GM23338 (cell line): ENCODE results near the gene ABCB8.

ENCODE experiments used
- CREB1 ChIP-seq: fragments of 250-450 bp; sonication (Bioruptor Pico); IDR thresholded peaks from 2 replicates; pipeline ENCODE4 v1.5.0; 2020; ENCODE audit warnings: low read depth, mild to moderate bottlenecking, moderate library complexity
- POLR2AphosphoS5 ChIP-seq: IDR thresholded peaks from 2 replicates; pipeline ENCODE4 v1.6.1; 2016; ENCODE audit warnings: antibody characterized with exemption, low read depth
- STAT1 ChIP-seq: IDR thresholded peaks from one replicate; pipeline ENCODE4 v1.6.1; 2016; ENCODE audit warnings: antibody characterized with exemption; ENCODE audit not compliant: unreplicated experiment
- TF ChIP-seq, protein P1 (sequence below), 2 experiments: fragments of 200-600 bp in 1 of 2; sonication (generic) in 1 of 2; conservative IDR thresholded peaks; 2 replicates each; pipeline versions ENCODE4 v1.5.1 to v1.6.1; 2016 to 2017; ENCODE audit warnings: antibody characterized with exemption in 2 of 2, low read depth in 2 of 2, mild to moderate bottlenecking in 2 of 2, moderate library complexity in 1 of 2
- TF ChIP-seq, protein P2 (sequence below): IDR thresholded peaks from one replicate; pipeline ENCODE4 v1.6.1; 2018; ENCODE audit warnings: antibody characterized with exemption; ENCODE audit not compliant: unreplicated experiment

- TF ChIP-seq, protein P1, sequence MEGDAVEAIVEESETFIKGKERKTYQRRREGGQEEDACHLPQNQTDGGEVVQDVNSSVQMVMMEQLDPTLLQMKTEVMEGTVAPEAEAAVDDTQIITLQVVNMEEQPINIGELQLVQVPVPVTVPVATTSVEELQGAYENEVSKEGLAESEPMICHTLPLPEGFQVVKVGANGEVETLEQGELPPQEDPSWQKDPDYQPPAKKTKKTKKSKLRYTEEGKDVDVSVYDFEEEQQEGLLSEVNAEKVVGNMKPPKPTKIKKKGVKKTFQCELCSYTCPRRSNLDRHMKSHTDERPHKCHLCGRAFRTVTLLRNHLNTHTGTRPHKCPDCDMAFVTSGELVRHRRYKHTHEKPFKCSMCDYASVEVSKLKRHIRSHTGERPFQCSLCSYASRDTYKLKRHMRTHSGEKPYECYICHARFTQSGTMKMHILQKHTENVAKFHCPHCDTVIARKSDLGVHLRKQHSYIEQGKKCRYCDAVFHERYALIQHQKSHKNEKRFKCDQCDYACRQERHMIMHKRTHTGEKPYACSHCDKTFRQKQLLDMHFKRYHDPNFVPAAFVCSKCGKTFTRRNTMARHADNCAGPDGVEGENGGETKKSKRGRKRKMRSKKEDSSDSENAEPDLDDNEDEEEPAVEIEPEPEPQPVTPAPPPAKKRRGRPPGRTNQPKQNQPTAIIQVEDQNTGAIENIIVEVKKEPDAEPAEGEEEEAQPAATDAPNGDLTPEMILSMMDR (conservative IDR thresholded peaks at IDR 0.05; ENCODE audit: low read depth in 2 of 2) = no peak
- TF ChIP-seq STAT1 (no peak), POLR2AphosphoS5 (no peak), CREB1 (CRISPR knock-in tag) (no peak)
- TF ChIP-seq, protein P2, sequence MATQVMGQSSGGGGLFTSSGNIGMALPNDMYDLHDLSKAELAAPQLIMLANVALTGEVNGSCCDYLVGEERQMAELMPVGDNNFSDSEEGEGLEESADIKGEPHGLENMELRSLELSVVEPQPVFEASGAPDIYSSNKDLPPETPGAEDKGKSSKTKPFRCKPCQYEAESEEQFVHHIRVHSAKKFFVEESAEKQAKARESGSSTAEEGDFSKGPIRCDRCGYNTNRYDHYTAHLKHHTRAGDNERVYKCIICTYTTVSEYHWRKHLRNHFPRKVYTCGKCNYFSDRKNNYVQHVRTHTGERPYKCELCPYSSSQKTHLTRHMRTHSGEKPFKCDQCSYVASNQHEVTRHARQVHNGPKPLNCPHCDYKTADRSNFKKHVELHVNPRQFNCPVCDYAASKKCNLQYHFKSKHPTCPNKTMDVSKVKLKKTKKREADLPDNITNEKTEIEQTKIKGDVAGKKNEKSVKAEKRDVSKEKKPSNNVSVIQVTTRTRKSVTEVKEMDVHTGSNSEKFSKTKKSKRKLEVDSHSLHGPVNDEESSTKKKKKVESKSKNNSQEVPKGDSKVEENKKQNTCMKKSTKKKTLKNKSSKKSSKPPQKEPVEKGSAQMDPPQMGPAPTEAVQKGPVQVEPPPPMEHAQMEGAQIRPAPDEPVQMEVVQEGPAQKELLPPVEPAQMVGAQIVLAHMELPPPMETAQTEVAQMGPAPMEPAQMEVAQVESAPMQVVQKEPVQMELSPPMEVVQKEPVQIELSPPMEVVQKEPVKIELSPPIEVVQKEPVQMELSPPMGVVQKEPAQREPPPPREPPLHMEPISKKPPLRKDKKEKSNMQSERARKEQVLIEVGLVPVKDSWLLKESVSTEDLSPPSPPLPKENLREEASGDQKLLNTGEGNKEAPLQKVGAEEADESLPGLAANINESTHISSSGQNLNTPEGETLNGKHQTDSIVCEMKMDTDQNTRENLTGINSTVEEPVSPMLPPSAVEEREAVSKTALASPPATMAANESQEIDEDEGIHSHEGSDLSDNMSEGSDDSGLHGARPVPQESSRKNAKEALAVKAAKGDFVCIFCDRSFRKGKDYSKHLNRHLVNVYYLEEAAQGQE = no peak
Observed at GRCh38 chr7:151046603-151047573, 18.6 kb downstream of the ABCB8 start.
